ENCODE data around the gene ACACB. TPM values are rescaled to one million over a fixed set of nuclear protein-coding genes. Genes with fewer than 3 reads are reported as not detected.

Gene ACACB
- total RNA-seq, 1 donor, result 3.9 TPM

DNA sequence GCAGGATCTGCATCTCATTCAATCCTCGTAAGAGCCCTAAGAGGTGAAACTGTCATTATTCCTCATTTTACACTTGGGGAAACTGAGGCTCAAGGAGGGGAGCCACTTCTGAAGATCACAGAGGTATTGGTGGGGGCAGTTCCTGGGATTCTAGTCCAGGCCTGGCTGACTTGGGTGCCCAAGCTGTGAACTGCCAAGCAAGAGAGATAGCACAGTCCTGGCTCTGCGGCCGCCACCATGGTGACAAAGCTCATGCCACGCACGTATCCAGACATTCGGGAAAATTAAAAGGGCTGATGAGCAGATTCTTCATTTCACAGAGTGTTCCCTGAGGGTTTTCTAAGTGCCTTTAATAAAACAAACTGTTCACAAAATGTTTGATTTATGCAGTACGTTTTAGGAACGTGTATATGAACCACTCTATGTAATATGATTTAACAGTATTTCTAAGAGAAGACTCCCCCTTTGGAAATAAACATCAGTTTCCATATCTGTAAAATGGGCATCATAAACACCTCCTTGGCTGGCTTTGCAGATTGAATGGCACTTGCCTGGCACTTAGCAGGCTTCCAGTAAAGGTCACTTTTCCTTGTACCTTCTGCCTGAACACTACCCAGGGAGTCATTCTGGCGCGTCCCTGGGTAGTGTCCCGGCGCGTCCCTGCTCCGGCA is 84.6 kb downstream of the ACACB start:
- no peak for DNase-seq (ENCODE audit: low read depth)
- H3K4me3 ChIP-seq (ENCODE audit: low read depth, low read length), result no peak overlapping the region
- TF ChIP-seq, protein P1, sequence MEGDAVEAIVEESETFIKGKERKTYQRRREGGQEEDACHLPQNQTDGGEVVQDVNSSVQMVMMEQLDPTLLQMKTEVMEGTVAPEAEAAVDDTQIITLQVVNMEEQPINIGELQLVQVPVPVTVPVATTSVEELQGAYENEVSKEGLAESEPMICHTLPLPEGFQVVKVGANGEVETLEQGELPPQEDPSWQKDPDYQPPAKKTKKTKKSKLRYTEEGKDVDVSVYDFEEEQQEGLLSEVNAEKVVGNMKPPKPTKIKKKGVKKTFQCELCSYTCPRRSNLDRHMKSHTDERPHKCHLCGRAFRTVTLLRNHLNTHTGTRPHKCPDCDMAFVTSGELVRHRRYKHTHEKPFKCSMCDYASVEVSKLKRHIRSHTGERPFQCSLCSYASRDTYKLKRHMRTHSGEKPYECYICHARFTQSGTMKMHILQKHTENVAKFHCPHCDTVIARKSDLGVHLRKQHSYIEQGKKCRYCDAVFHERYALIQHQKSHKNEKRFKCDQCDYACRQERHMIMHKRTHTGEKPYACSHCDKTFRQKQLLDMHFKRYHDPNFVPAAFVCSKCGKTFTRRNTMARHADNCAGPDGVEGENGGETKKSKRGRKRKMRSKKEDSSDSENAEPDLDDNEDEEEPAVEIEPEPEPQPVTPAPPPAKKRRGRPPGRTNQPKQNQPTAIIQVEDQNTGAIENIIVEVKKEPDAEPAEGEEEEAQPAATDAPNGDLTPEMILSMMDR (IDR thresholded peaks at IDR 0.05; ENCODE audit: insufficient read depth, low read depth, low read length), result no peak

DNA sequence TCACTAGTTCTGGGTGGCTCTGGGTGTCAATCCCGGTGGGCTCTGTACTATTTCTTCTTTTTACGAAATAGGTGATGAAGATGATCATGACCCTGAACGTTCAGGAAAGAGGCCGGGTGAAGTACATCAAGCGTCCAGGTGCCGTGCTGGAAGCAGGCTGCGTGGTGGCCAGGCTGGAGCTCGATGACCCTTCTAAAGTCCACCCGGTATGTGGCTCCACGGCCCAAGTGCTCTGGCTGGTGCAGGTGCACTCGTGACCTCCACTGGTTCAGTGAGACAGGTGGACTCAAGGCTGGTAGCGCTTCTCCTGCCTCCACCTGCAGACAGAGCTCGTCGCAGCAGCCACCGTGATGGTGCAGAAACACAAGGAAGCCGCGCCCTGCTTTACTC is 85.1 kb downstream of the ACACB start:
- TF ChIP-seq, protein P1 (IDR thresholded peaks at IDR 0.05; ENCODE audit: insufficient read depth, low read depth, low read length), result no peak
- DNase-seq (ENCODE audit: low read depth), result no peak
- H3K4me3 ChIP-seq (ENCODE audit: low read depth, low read length), result no peak overlapping the region

DNA sequence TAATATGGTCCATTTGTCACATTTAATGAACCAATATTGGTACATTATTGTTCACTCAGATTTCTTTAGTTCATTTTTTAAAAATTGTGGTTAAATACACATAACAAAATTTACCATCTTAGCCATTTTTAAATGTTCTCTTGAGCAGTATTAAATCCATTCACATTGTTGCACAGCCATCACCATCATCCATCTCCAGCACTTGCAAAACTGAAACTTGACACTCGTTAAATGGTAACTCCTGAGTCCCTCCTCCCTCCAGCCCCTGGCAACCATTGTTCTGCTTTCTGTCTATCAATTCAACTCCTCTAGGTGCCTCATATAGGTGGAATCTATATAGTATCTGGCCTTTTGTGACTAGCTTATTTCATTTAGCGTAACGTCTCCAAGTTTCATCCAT is 86.4 kb downstream of the ACACB start:
- no peak overlapping the region for H3K4me3 ChIP-seq (ENCODE audit: low read depth, low read length)
- TF ChIP-seq, protein P1 (IDR thresholded peaks at IDR 0.05; ENCODE audit: insufficient read depth, low read depth, low read length), result no peak
- DNase-seq (ENCODE audit: low read depth), result no peak

DNA sequence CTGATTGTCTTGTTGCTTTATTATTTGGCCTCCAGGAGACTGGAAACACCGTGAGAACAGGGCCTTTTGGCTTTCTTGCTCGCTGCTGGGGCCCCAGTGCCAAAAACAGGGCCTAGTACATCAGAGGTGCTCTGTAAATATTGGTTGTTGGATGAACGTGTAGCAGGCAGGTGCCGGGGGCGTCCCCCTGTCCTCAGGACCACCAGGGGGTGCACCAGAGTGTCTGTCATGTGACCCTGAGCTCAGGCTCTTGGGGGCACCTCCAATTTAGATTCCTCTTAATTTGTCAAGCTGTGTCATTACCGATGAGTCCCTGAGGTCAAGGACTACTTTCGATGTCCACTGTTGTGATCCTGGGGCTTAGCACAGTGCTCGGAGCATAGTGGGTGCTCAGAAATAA is 87.1 kb downstream of the ACACB start:
- no peak for DNase-seq (ENCODE audit: low read depth)
- no peak overlapping the region for H3K4me3 ChIP-seq (ENCODE audit: low read depth, low read length)
- TF ChIP-seq, protein P1 (IDR thresholded peaks at IDR 0.05; ENCODE audit: insufficient read depth, low read depth, low read length), result no peak

DNA sequence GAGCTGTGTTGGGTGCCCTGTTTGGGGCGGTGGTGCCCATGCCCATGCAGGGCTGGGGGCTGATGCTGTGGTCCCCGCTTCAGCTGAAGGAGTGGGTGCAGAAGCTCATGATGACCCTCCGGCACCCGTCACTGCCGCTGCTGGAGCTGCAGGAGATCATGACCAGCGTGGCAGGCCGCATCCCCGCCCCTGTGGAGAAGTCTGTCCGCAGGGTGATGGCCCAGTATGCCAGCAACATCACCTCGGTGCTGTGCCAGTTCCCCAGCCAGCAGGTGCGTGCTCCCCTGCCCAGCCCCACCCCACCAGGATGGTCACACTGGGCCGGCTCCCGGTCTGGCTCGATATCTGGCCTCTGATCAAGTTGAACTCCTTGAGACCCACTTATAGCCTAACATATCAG is 92.7 kb downstream of the ACACB start:
- DNase-seq (ENCODE audit: low read depth), result no peak
- no peak overlapping the region for H3K4me3 ChIP-seq (ENCODE audit: low read depth, low read length)
- TF ChIP-seq, protein P1 (IDR thresholded peaks at IDR 0.05; ENCODE audit: insufficient read depth, low read depth, low read length), result no peak

DNA sequence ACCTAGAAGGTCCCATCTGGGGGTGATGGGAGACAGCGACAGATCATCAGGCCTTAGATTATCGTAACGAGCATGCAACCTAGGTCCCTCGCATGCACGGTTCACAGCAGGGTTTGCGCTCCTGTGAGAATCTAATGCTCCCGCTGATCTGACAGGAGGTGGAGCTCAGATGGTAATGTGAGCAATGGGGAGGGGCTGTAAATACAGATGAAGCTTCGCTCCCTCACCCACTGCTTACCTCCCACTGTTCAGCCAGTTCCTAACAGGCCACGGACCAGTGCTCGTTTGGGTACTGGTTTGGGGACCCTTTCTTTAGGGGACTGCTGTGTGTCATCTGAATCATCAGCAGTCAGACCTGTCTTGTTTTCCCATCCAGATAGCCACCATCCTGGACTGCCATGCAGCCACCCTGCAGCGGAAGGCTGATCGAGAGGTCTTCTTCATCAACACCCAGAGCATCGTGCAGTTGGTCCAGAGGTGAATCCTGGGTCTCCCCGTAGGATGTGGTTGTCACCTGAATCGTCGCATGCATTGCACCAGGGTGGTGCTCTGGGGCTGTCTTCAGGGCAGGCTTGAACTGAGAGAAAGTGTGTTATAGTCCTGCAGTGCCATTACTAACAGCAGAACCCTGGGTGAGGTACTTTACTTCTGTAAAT is 96.2 kb downstream of the ACACB start:
- TF ChIP-seq, protein P1 (IDR thresholded peaks at IDR 0.05; ENCODE audit: insufficient read depth, low read depth, low read length), result no peak
- no peak overlapping the region for H3K4me3 ChIP-seq (ENCODE audit: low read depth, low read length)
- no peak for DNase-seq (ENCODE audit: low read depth)
